GM12878 (cell line): ENCODE measurements around the gene BICD1. TPM values are rescaled to one million over a fixed set of nuclear protein-coding genes. Genes with fewer than 3 reads are reported as not detected.
A peak's percentile ranks its signal among the peaks of the same experiment; 100 is the strongest.

ENCODE experiments used
- ATAC-seq: fragments of 200-7000 bp; cut with Tn5 transposase; 3 replicates; pipeline ENCODE4 v1.9.1; 2020; ENCODE audit warnings: mild to moderate bottlenecking, moderate library complexity
- BruUV-seq: library from RNA; stranded (reverse); fragments of 400-500 nt; replicated peaks from 2 replicates; lab custom pipeline; 2021; lab: Mats Ljungman, UMichigan
- CTCF ChIA-PET: fragments of 300-600 bp; sonication (Branson Sonifier 250); formaldehyde crosslinking; extraction: SDS; loops from one replicate; lab custom pipeline; 2021; ENCODE audit warnings: inconsistent platforms; lab: Yijun Ruan, JAX
- POLR2A ChIA-PET: fragments of 350-600 bp; formaldehyde crosslinking; extraction: SDS; loops from one replicate; lab custom pipeline; 2021; ENCODE audit warnings: inconsistent platforms; lab: Charles Lee
- RAD21 ChIA-PET: fragments of 300-600 bp; sonication (Branson Sonifier 250); formaldehyde crosslinking; loops from one replicate; lab custom pipeline; 2023; ENCODE audit warnings: antibody characterized with exemption; ENCODE audit not compliant: unreplicated experiment; lab: Charles Lee
- SMC1A ChIA-PET: fragments of 300-600 bp; sonication (Branson Sonifier 250); formaldehyde crosslinking; loops from one replicate; lab custom pipeline; 2023; ENCODE audit not compliant: unreplicated experiment, uncharacterized antibody; lab: Charles Lee
- DNase-seq: peaks from one replicate; pipeline ENCODE4 v3.0.0-alpha.2; 2011; ENCODE audit warnings: low read depth, low spot score
- FAIRE-seq: peaks from 3 replicates; lab custom pipeline; 2011; peaks lifted over from hg19 to GRCh38; lab: Jason Lieb, UNC
- H2AFZ ChIP-seq: 2 replicates; pipeline ENCODE4 v1.6.0; 2011; ENCODE audit warnings: low read depth, low read length, control low read depth; ENCODE audit not compliant: control insufficient read depth
- H3K27ac ChIP-seq: 2 replicates; pipeline ENCODE4 v1.5.1; 2011; ENCODE audit warnings: control low read depth; ENCODE audit not compliant: control insufficient read depth, insufficient read depth
- H3K27me3 ChIP-seq, 2 experiments: replicated peaks in 1 of 2; 2 replicates each; pipeline versions ENCODE4 v1.6.0 to v1.6.1; 2011; ENCODE audit warnings: low read length in 1 of 2; ENCODE audit not compliant: control insufficient read depth in 2 of 2, insufficient read depth in 2 of 2
- H3K36me3 ChIP-seq, 2 experiments: 2 replicates each; pipeline ENCODE4 v1.5.1; 2011; ENCODE audit warnings: low read length in 1 of 2; ENCODE audit not compliant: control insufficient read depth in 2 of 2, insufficient read depth in 2 of 2
- H3K4me1 ChIP-seq: 2 replicates; pipeline ENCODE4 v1.6.1; 2011; ENCODE audit warnings: mild to moderate bottlenecking, low read length, moderate library complexity, mixed read lengths; ENCODE audit not compliant: control insufficient read depth, insufficient read depth
- H3K4me2 ChIP-seq: 2 replicates; pipeline ENCODE4 v1.6.0; 2011; ENCODE audit warnings: control low read depth; ENCODE audit not compliant: control insufficient read depth, insufficient read depth
- H3K4me3 ChIP-seq: fragments of 200-600 bp; sonication (generic); 2 replicates; pipeline ENCODE4 v1.5.1; 2016
- H3K79me2 ChIP-seq: 2 replicates; pipeline ENCODE4 v1.6.0; 2011; ENCODE audit warnings: low read length; ENCODE audit not compliant: control insufficient read depth, insufficient read depth
- H3K9ac ChIP-seq: 2 replicates; pipeline ENCODE4 v1.8.0; 2011; ENCODE audit warnings: low read length, control low read depth, mixed read lengths; ENCODE audit not compliant: control insufficient read depth, insufficient read depth
- H3K9me3 ChIP-seq: replicated peaks from 3 replicates; pipeline ENCODE4 v1.5.1; 2011; ENCODE audit warnings: mild to moderate bottlenecking, low read length; ENCODE audit not compliant: control insufficient read depth, insufficient read depth
- H4K20me1 ChIP-seq: 2 replicates; pipeline ENCODE4 v1.6.0; 2011; ENCODE audit not compliant: control insufficient read depth, insufficient read depth
- CREB1 ChIP-seq: IDR thresholded peaks from 2 replicates; pipeline ENCODE4 v1.6.1; 2012; ENCODE audit warnings: low read depth, mild to moderate bottlenecking, inconsistent platforms
- EP300 ChIP-seq, 2 experiments: fragments of 150-350 bp in 1 of 2; IDR thresholded peaks; 2 replicates each; pipeline ENCODE4 v1.6.1; 2011 to 2012; ENCODE audit warnings: low read depth in 2 of 2, low read length in 2 of 2, borderline replicate concordance in 1 of 2, improper control_type of control experiment in 1 of 2, inconsistent platforms in 1 of 2; ENCODE audit not compliant: control insufficient read depth in 1 of 2
- MTA2 ChIP-seq: fragments of 450-650 bp; IDR thresholded peaks from 2 replicates; pipeline ENCODE4 v1.6.1; 2016; ENCODE audit warnings: low read depth, mild to moderate bottlenecking, moderate library complexity
- NR2F1 ChIP-seq: fragments of 450-650 bp; conservative IDR thresholded peaks from 2 replicates; pipeline ENCODE4 v1.6.1; 2017; ENCODE audit warnings: mild to moderate bottlenecking
- PAX8 ChIP-seq: fragments of 450-650 bp; IDR thresholded peaks from 2 replicates; pipeline ENCODE4 v1.6.1; 2017; ENCODE audit warnings: mild to moderate bottlenecking, moderate library complexity
- RCOR1 ChIP-seq: conservative IDR thresholded peaks from 2 replicates; pipeline ENCODE4 v1.6.1; 2012; ENCODE audit warnings: low read depth, low read length, improper control_type of control experiment
- RUNX3 ChIP-seq: IDR thresholded peaks from 2 replicates; pipeline ENCODE4 v1.6.1; 2012; ENCODE audit warnings: low read length, inconsistent platforms
- SIN3A ChIP-seq: IDR thresholded peaks from 2 replicates; pipeline ENCODE4 v1.6.1; 2012; ENCODE audit warnings: low read depth, low read length, improper control_type of control experiment
- SMAD5 ChIP-seq: IDR thresholded peaks from 2 replicates; pipeline ENCODE4 v1.6.1; 2016; ENCODE audit warnings: antibody characterized with exemption, low read depth
- TCF12 ChIP-seq: IDR thresholded peaks from 2 replicates; pipeline ENCODE4 v1.6.1; 2011; ENCODE audit warnings: low read depth, mild to moderate bottlenecking, low read length
- ZBED1 ChIP-seq: IDR thresholded peaks from 2 replicates; pipeline ENCODE4 v1.6.1; 2016; ENCODE audit warnings: borderline replicate concordance
- WGBS: methylation state at CpG from one replicate; pipeline ENCODE4 v1.1.6; 2016; ENCODE audit warnings: low lambda C conversion rate; ENCODE audit not compliant: insufficient replicate concordance, insufficient coverage; ENCODE audit errors: missing lambda C conversion rate; 5-methylcytosine and 5-hydroxymethylcytosine counted together
- in situ Hi-C: fragments of 300-500 bp; cut with MboI; formaldehyde crosslinking; loops from 9 replicates; pipeline ENCODE4 v1.14.3; 2018; ENCODE audit warnings: mixed read lengths
- intact Hi-C: fragments of 100-400 bp; cut with micrococcal nuclease; formaldehyde crosslinking; loops from one replicate; pipeline ENCODE4 v1.14.2; 2022; ENCODE audit not compliant: unreplicated experiment
- polyA plus RNA-seq, 11 experiments: library from polyadenylated mRNA; depleted of rRNA in 4 of 11; unstranded in 6 of 11; stranded (reverse) in 5 of 11; fragments of >200 nt; fragmentation: Nextera tagmentation in 4 of 11; fragmentation: Illumina TruSeq in 1 of 11; extraction: Ambion mirVana in 4 of 11; extraction: Trizol in 1 of 11; gene quantifications; 1 replicate in 1 of 11; 2 replicates in 10 of 11; pipeline versions ENCODE4 v1.2.1 to v1.2.3, GENCODE V29; 2011 to 2016; ENCODE audit warnings: inconsistent platforms in 2 of 11, missing spikeins in 2 of 11, low read depth in 1 of 11
- total RNA-seq, 4 experiments: library from RNA; depleted of rRNA in 3 of 4; stranded (reverse); fragments of >200 nt in 3 of 4; fragmentation: Illumina TruSeq in 1 of 4; extraction: Trizol in 1 of 4; gene quantifications; 2 replicates each; pipeline versions ENCODE4 v1.2.1 to v1.2.3, GENCODE V29; 2013 to 2021
- TF ChIP-seq, protein P1 (sequence below): fragments of 450-650 bp; IDR thresholded peaks from 2 replicates; pipeline ENCODE4 v1.6.1; 2017; ENCODE audit warnings: low read depth, mild to moderate bottlenecking, moderate library complexity

BICD1 gene
- total and polyA plus RNA-seq, 10 of the 15 experiments (the other 5 are each of a cell fraction or from before 2014, with no cell fraction given) = 4.7 to 32.5 (median 14.4) TPM

DNA sequence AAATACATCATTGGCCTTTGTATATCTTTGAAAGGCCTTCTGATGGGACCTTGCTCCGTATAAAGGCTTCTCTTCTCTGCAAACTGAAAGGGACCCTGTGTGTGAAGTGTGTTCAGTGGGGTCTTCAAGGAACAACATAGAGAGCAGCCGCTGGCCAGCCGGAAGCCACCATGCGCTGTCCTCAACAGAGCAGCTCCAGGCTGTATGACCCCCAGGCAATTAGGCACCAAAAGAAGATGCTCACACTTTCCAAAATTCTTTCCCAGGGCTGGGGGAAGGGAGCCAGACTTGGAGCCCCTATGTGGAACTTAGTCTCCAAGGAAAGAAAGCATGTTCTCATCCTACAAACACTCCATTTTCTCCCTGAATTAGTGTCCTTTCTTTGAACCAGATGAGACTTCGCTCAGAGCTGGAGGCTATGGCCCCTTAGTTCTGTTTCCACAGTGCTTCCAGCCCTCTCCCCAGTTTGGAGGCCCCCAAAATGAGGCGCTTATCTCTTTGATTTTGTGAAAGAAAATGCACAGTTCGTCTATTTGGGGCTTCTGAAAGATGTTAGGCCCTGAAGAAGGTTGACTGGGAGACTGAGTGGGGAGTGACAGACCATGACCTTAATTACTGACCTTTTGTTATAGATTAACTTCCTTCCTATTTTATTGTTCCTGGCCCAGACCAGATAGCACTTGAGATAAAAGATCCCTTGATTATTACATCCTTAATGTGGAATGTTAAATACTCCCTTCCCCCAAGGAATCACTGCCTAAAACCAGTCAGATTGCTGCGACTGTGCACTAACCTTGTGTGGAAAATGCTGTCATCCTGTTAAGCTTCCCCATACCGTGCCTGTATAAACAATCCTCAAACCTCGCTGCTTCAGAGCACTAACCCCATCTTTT, 164.4 kb downstream of the BICD1 start:
- ChIA-PET POLR2A (interaction anchor here (1.3 to 1.4 kb wide), 2 partner anchors 18 to 164 kb away, joined by 3 to 4 read pairs; no protein-coding TSS in a partner anchor), RAD21 (interaction anchor here (0.6 to 1.7 kb wide), 8 partner anchors 8 to 630 kb away, joined by 3 to 4 read pairs (median 3); no protein-coding TSS in a partner anchor), CTCF (interaction anchor here (0.9 to 1.3 kb wide), 7 partner anchors 9 to 41 kb away, joined by 3 to 5 read pairs (median 4); no protein-coding TSS in a partner anchor), SMC1A (interaction anchor here (0.6 to 3.3 kb wide), 7 partner anchors 9 to 199 kb away, joined by 3 to 15 read pairs (median 3); no protein-coding TSS in a partner anchor)
- no peaks in the 10 kb centered on the region for H3K36me3 ChIP-seq
- WGBS = 71% methylated on average over 10 of the region's 10 CpGs
- intact Hi-C loops (loop anchor here (10.0 kb wide), 1 partner anchor 136 kb away; no protein-coding TSS in a partner anchor), in situ Hi-C loops (no loop called here)
- H3K9me3 ChIP-seq = no peaks in the 10 kb centered on the region
- no peaks in the 10 kb centered on the region; the same call in none of the 2 replicates for H3K79me2 ChIP-seq
- H3K9ac ChIP-seq = peak overlapping the region; percentile 65
- peak; percentile 52 for TF ChIP-seq NR2F1
- no peak for TF ChIP-seq RCOR1
- FAIRE-seq (no peak), ATAC-seq (peak; percentile 13; the same call in 2 of the 3 replicates), DNase-seq (no peak)
- peak overlapping the region; percentile 82 for H3K27ac ChIP-seq
- no TSS peak for BruUV-seq
- H2AFZ ChIP-seq = peak overlapping the region; percentile 89
- H3K4me3 ChIP-seq = no peak overlapping the region
- no peaks in the 10 kb centered on the region for H4K20me1 ChIP-seq
- peaks cover 33% of the 10 kb centered on the region for H3K4me1 ChIP-seq
- H3K27me3 ChIP-seq = no peaks in the 10 kb centered on the region
- H3K4me2 ChIP-seq = peak overlapping the region; percentile 67

- Histone ChIP-seq H3K4me3 (peak overlapping the region; percentile 24; the same call in 1 of the 2 replicates), H3K27me3 (no peaks in the 10 kb centered on the region), H3K9ac (peak overlapping the region; percentile 46), H3K79me2 (no peaks in the 10 kb centered on the region; the same call in none of the 2 replicates), H2AFZ (peak overlapping the region; percentile 9), H3K27ac (peak overlapping the region; percentile 82), H3K36me3 (no peaks in the 10 kb centered on the region), H3K4me1 (peaks cover 33% of the 10 kb centered on the region), H4K20me1 (no peaks in the 10 kb centered on the region), H3K4me2 (peak overlapping the region; percentile 62; the same call in 1 of the 2 replicates), H3K9me3 (no peaks in the 10 kb centered on the region)
- DNase-seq (no peak), ATAC-seq (peak; percentile 61), FAIRE-seq (peak; percentile 7)
- BruUV-seq = no TSS peak
- 0 out of 2 replicates have a peak, but pooled peaks have one; percentile 20 for TF ChIP-seq MTA2
- TF ChIP-seq EP300 (IDR thresholded peaks at IDR 0.05; ENCODE audit: borderline replicate concordance in 1 of 2, control insufficient read depth in 1 of 2, low read depth in 2 of 2, low read length in 2 of 2) = 0 out of 4 replicates have a peak, but pooled peaks of 1 of the 2 experiments have one; percentile 19
- TF ChIP-seq ZBED1 = no peak
- no peak for TF ChIP-seq TCF12
- TF ChIP-seq, protein P1, sequence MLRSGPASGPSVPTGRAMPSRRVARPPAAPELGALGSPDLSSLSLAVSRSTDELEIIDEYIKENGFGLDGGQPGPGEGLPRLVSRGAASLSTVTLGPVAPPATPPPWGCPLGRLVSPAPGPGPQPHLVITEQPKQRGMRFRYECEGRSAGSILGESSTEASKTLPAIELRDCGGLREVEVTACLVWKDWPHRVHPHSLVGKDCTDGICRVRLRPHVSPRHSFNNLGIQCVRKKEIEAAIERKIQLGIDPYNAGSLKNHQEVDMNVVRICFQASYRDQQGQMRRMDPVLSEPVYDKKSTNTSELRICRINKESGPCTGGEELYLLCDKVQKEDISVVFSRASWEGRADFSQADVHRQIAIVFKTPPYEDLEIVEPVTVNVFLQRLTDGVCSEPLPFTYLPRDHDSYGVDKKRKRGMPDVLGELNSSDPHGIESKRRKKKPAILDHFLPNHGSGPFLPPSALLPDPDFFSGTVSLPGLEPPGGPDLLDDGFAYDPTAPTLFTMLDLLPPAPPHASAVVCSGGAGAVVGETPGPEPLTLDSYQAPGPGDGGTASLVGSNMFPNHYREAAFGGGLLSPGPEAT = no peak
- TF ChIP-seq PAX8 = no peak
- TF ChIP-seq RUNX3 = peak; percentile 76
- TF ChIP-seq SMAD5 = no peak
- TF ChIP-seq SIN3A = no peak
- 0 out of 2 replicates have a peak, but pooled peaks have one; percentile 23 for TF ChIP-seq CREB1
- ChIA-PET CTCF (interaction anchor here (0.9 to 1.3 kb wide), 4 partner anchors 10 to 27 kb away, joined by 3 to 5 read pairs (median 4); no protein-coding TSS in a partner anchor), SMC1A (interaction anchor here (1.0 to 3.3 kb wide), 8 partner anchors 9 to 156 kb away, joined by 3 to 15 read pairs (median 4); no protein-coding TSS in a partner anchor), POLR2A (interaction anchor here (1.4 kb wide), 1 partner anchor 165 kb away, joined by 3 read pairs; no protein-coding TSS in a partner anchor), RAD21 (interaction anchor here (1.6 to 2.4 kb wide), 3 partner anchors 14 to 165 kb away, joined by 4 to 11 read pairs (median 4); no protein-coding TSS in a partner anchor)
- intact Hi-C loops = loop anchor here (2.0 to 10.0 kb wide), 2 partner anchors 20 to 138 kb away; no protein-coding TSS in a partner anchor
- in situ Hi-C loops = no loop called here
- 0% methylated on average over 2 of the region's 2 CpGs for WGBS
These were observed 165.8 kb downstream of the BICD1 start for GRCh38 chr12:32272465-32272864.
